Calu3 (cell line): ENCODE measurements around the gene HPF1. TPM values are rescaled to one million over a fixed set of nuclear protein-coding genes. Genes with fewer than 3 reads are reported as not detected.
"Not testable (repeated sequence)": the region's sequence is repeated elsewhere in the genome, so short reads cannot be mapped to it uniquely, and the experiment has no call there.

ENCODE experiments used
- BruUV-seq: library from RNA; stranded (reverse); fragments of 400-500 nt; replicated peaks from 2 replicates; lab custom pipeline; 2021; lab: Mats Ljungman, UMichigan
- CTCF ChIA-PET: fragments of 300-600 bp; sonication (Branson Sonifier 250); formaldehyde crosslinking; loops from one replicate; lab custom pipeline; 2022; ENCODE audit warnings: antibody characterized with exemption; lab: Charles Lee
- DNase-seq: peaks from one replicate; pipeline ENCODE4 v3.0.0; 2022
- H3K27ac Mint-ChIP-seq: one replicate; pipeline ENCODE4 v1.8.0; 2022; ENCODE audit warnings: mixed read lengths; ENCODE audit not compliant: unreplicated experiment
- H3K27me3 Mint-ChIP-seq: one replicate; pipeline ENCODE4 v1.8.0; 2022; ENCODE audit warnings: mixed read lengths; ENCODE audit not compliant: unreplicated experiment
- H3K36me3 Mint-ChIP-seq: one replicate; pipeline ENCODE4 v1.8.0; 2022; ENCODE audit warnings: mild to moderate bottlenecking, moderate library complexity, mixed read lengths; ENCODE audit not compliant: insufficient read depth, unreplicated experiment
- H3K4me1 Mint-ChIP-seq: one replicate; pipeline ENCODE4 v1.8.0; 2022; ENCODE audit warnings: mild to moderate bottlenecking, low read depth, mixed read lengths; ENCODE audit not compliant: unreplicated experiment
- H3K4me3 Mint-ChIP-seq: one replicate; pipeline ENCODE4 v1.8.0; 2022; ENCODE audit warnings: mild to moderate bottlenecking, low read depth, moderate library complexity, mixed read lengths; ENCODE audit not compliant: unreplicated experiment
- H3K9me3 Mint-ChIP-seq: one replicate; pipeline ENCODE4 v1.8.0; 2022; ENCODE audit warnings: low read depth, mixed read lengths; ENCODE audit not compliant: unreplicated experiment
- intact Hi-C: fragments of 100-400 bp; cut with micrococcal nuclease; formaldehyde crosslinking; loops from one replicate; pipeline ENCODE4 v1.10.0; 2022; ENCODE audit not compliant: unreplicated experiment
- total RNA-seq: library from RNA; stranded (reverse); gene quantifications from 2 replicates; pipeline ENCODE4 v1.2.3, GENCODE V29; 2022
- TF ChIP-seq, protein P1 (sequence below): fragments of 200-600 bp; IDR thresholded peaks from one replicate; pipeline ENCODE4 v1.8.0; 2022; ENCODE audit warnings: antibody characterized with exemption; ENCODE audit not compliant: unreplicated experiment

HPF1 gene
- total RNA-seq, 1 experiment from 2014 or later = 8.8 TPM

- no peak overlapping the region for H3K4me3 Mint-ChIP-seq
- no TSS peak for BruUV-seq
- intact Hi-C loops = loop anchor here (2.0 kb wide), 1 partner anchor 258 kb away; no protein-coding TSS in a partner anchor
- TF ChIP-seq, protein P1, sequence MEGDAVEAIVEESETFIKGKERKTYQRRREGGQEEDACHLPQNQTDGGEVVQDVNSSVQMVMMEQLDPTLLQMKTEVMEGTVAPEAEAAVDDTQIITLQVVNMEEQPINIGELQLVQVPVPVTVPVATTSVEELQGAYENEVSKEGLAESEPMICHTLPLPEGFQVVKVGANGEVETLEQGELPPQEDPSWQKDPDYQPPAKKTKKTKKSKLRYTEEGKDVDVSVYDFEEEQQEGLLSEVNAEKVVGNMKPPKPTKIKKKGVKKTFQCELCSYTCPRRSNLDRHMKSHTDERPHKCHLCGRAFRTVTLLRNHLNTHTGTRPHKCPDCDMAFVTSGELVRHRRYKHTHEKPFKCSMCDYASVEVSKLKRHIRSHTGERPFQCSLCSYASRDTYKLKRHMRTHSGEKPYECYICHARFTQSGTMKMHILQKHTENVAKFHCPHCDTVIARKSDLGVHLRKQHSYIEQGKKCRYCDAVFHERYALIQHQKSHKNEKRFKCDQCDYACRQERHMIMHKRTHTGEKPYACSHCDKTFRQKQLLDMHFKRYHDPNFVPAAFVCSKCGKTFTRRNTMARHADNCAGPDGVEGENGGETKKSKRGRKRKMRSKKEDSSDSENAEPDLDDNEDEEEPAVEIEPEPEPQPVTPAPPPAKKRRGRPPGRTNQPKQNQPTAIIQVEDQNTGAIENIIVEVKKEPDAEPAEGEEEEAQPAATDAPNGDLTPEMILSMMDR = no peak
- peaks cover 12% of the 10 kb centered on the region for H3K4me1 Mint-ChIP-seq
- H3K27ac Mint-ChIP-seq = no peak overlapping the region
- peaks cover 57% of the 10 kb centered on the region for H3K27me3 Mint-ChIP-seq
- no peaks in the 10 kb centered on the region for H3K36me3 Mint-ChIP-seq
- no peak for DNase-seq
- H3K9me3 Mint-ChIP-seq = no peaks in the 10 kb centered on the region
- CTCF ChIA-PET = interaction anchor here (0.7 to 1.2 kb wide), 2 partner anchors 178 to 249 kb away, joined by 3 read pairs; no protein-coding TSS in a partner anchor
These were observed 33.3 kb upstream of the HPF1 start for GRCh38 chr4:169791062-169791461.

DNA sequence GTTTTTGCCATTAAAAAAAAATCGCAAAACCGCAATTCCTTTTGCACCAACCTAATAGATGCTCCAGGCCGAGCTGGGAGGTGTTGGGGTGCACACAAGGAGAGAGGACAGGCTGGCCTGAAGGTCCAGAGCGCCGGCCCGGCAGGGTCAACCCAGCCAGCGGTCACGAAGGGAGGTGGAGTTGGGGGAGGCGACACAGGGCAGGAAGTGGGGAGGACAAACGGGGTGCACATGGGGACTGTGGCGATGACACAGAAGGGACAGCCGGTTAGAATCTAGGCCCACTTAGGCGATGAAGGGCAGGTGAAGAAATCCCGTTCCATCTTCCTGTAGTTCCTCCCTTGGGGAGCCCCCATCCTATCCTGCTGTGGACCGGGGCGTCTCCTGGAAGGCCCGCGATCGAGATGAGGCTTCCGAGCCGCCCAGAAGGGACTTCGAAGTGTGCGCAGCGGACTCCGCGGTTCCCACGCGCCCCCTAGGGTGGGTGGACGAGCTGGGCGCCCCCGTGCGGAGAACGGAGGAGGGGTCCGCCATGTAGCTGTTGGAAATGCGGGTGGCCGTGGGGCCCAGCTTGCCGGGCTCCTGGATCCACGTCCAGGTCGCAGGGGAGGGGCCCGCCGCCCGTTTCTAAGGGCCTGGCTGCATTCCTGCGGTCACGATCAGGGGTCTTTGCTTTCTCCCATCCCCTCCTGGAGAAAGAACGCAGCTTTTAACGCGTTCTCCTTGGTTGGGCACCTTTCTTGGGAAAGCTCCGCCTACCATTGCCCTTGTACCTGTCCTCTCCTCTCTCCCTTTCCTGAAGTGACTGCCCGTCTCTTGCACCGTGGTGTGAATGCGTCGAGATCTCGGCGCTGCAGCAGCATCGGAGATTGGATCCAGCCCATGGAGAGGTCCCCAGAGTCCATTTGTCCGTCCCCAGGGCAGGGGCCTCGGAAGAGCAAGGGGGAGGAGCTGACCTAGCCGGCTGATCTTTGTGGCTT is 17.0 kb upstream of the HPF1 start:
- H3K9me3 Mint-ChIP-seq = no peaks in the 10 kb centered on the region
- intact Hi-C loops = no loop called here
- no peaks in the 10 kb centered on the region for H3K4me1 Mint-ChIP-seq
- no TSS peak for BruUV-seq
- TF ChIP-seq, protein P1 = no peak
- H3K4me3 Mint-ChIP-seq = no peak overlapping the region
- CTCF ChIA-PET = no interaction called here
- no peaks in the 10 kb centered on the region for H3K27me3 Mint-ChIP-seq
- H3K27ac Mint-ChIP-seq = no peak overlapping the region
- H3K36me3 Mint-ChIP-seq = no peaks in the 10 kb centered on the region
- DNase-seq = no peak

DNA sequence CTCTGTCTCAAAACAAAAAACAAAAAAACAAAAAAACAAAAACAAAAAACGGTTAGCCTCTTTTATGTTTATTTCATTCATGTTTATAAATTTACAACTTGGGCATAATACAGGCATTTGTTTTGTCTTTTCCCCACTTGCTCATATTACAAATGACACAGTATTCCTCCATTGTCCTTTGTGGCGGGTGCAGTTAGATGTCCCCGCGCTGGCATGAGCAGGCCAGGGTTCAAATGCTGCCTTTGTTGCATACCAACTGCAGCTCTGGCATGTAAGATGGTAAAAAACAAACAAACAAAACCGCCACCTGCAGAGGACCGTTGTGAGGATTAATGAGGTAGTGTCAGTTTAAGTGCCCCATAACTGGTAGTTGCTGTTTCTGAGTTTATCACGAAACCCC is 16.1 kb upstream of the HPF1 start:
- H3K36me3 Mint-ChIP-seq = no peaks in the 10 kb centered on the region
- no peak overlapping the region for H3K4me3 Mint-ChIP-seq
- CTCF ChIA-PET = no interaction called here
- H3K27me3 Mint-ChIP-seq = no peaks in the 10 kb centered on the region
- no peak overlapping the region for H3K27ac Mint-ChIP-seq
- no peak for DNase-seq
- H3K4me1 Mint-ChIP-seq = no peaks in the 10 kb centered on the region
- intact Hi-C loops = no loop called here
- TF ChIP-seq, protein P1 = no peak
- H3K9me3 Mint-ChIP-seq = no peaks in the 10 kb centered on the region
- no TSS peak for BruUV-seq

- H3K27me3 Mint-ChIP-seq, H3K27ac Mint-ChIP-seq, H3K36me3 Mint-ChIP-seq, H3K4me3 Mint-ChIP-seq, BruUV-seq, intact Hi-C loops, DNase-seq, H3K9me3 Mint-ChIP-seq, H3K4me1 Mint-ChIP-seq: not testable (repeated sequence)
- CTCF ChIA-PET = interaction anchor here (0.7 kb wide), 1 partner anchor 277 kb away, joined by 3 read pairs; no protein-coding TSS in a partner anchor
These were observed 13.9 kb upstream of the HPF1 start for GRCh38 chr4:169771556-169772080.
